HepG2 (cell line): ENCODE results near the gene LGALS9. TPM values are rescaled to one million over a fixed set of nuclear protein-coding genes. Genes with fewer than 3 reads are reported as not detected.

Experiments
- ATAC-seq: fragments of 200-7000 bp; cut with Tn5 transposase; 3 replicates; pipeline ENCODE4 v1.9.1; 2020; ENCODE audit warnings: mild to moderate bottlenecking, moderate library complexity
- BruUV-seq: library from RNA; stranded (reverse); fragments of 400-500 nt; replicated peaks from 2 replicates; lab custom pipeline; 2021; lab: Mats Ljungman, UMichigan
- CTCF ChIA-PET: fragments of 300-600 bp; formaldehyde crosslinking; extraction: SDS; loops from one replicate; lab custom pipeline; 2021; ENCODE audit warnings: low total read pairs, inconsistent platforms, low intra/inter-chr PET ratio; lab: Yijun Ruan, JAX
- POLR2A ChIA-PET: fragments of 350-600 bp; sonication (Branson Sonifier 250); formaldehyde crosslinking; loops from one replicate; lab custom pipeline; 2020; ENCODE audit warnings: antibody characterized with exemption, inconsistent platforms; lab: Yijun Ruan, JAX
- DNase-seq: peaks from one replicate; pipeline ENCODE4 v3.0.0-alpha.2; 2015; ENCODE audit warnings: low spot score
- FAIRE-seq: peaks from 3 replicates; lab custom pipeline; 2011; peaks lifted over from hg19 to GRCh38; lab: Jason Lieb, UNC
- H2AFZ ChIP-seq: one replicate; pipeline ENCODE4 v1.6.1; 2011; ENCODE audit warnings: low read length, inconsistent platforms
- H3K27ac ChIP-seq: fragments of 300-600 bp; 3 replicates; pipeline ENCODE4 v1.8.0; 2011; ENCODE audit warnings: mixed run types, mild to moderate bottlenecking, mixed read lengths, low read length, inconsistent platforms; ENCODE audit not compliant: insufficient read depth; ENCODE audit errors: extremely low read length
- H3K27me3 ChIP-seq, 2 experiments: fragments of 200-600 bp in 1 of 2; 2 replicates in 1 of 2; 3 replicates in 1 of 2; pipeline versions ENCODE4 v1.6.0 to v1.8.0; 2011; ENCODE audit warnings: low read length in 2 of 2, mild to moderate bottlenecking in 2 of 2, moderate library complexity in 2 of 2, inconsistent platforms in 1 of 2; ENCODE audit not compliant: insufficient read depth in 2 of 2, control insufficient read depth in 1 of 2
- H3K36me3 ChIP-seq, 2 experiments: fragments of 200-600 bp in 1 of 2; replicated peaks in 1 of 2; 2 replicates in 1 of 2; 3 replicates in 1 of 2; pipeline versions ENCODE4 v1.5.1 to v1.8.0; 2011; ENCODE audit warnings: low read length in 2 of 2, inconsistent platforms in 1 of 2; ENCODE audit not compliant: insufficient read depth in 2 of 2, control insufficient read depth in 1 of 2
- H3K4me1 ChIP-seq: 2 replicates; pipeline ENCODE4 v1.5.1; 2012; ENCODE audit warnings: low read length, inconsistent platforms; ENCODE audit not compliant: insufficient read depth
- H3K4me2 ChIP-seq: 2 replicates; pipeline ENCODE4 v1.6.0; 2011; ENCODE audit warnings: low read depth, low read length, inconsistent platforms
- H3K4me3 ChIP-seq, 3 experiments: fragments of 200-600 bp in 1 of 3; sonication (generic), shearing (Covaris generic) in 1 of 3; replicated peaks in 1 of 3; 2 replicates each; pipeline ENCODE4 v1.5.1; 2011 to 2016; ENCODE audit warnings: low read length in 3 of 3, inconsistent platforms in 2 of 3, low read depth in 2 of 3, mild to moderate bottlenecking in 2 of 3, control low read depth in 1 of 3, mixed read lengths in 1 of 3; ENCODE audit not compliant: insufficient read depth in 1 of 3
- H3K79me2 ChIP-seq: one replicate; pipeline ENCODE4 v1.6.1; 2011; ENCODE audit warnings: low read length, inconsistent platforms; ENCODE audit not compliant: insufficient read depth
- H3K9ac ChIP-seq: 2 replicates; pipeline ENCODE4 v1.6.0; 2011; ENCODE audit warnings: mild to moderate bottlenecking, low read depth, low read length, inconsistent platforms; ENCODE audit not compliant: insufficient read depth
- H3K9me3 ChIP-seq: 2 replicates; pipeline ENCODE4 v1.5.1; 2012; ENCODE audit warnings: mild to moderate bottlenecking, low read length
- H4K20me1 ChIP-seq: 2 replicates; pipeline ENCODE4 v1.6.0; 2011; ENCODE audit warnings: inconsistent platforms, mild to moderate bottlenecking, low read length, moderate library complexity; ENCODE audit not compliant: insufficient read depth
- ASH2L ChIP-seq: fragments of 300-600, 200-600 bp; sonication (generic); IDR thresholded peaks from 2 replicates; pipeline ENCODE4 v1.7.0; 2017; ENCODE audit warnings: low read depth, mild to moderate bottlenecking, moderate library complexity, mixed read lengths, low read length; ENCODE audit not compliant: insufficient read length
- FIP1L1 ChIP-seq: fragments of 200-400 bp; formaldehyde crosslinking; IDR thresholded peaks from 2 replicates; pipeline ENCODE4 v1.6.1; 2018; ENCODE audit warnings: low read depth, mild to moderate bottlenecking, low read length, moderate library complexity, borderline replicate concordance; ENCODE audit not compliant: insufficient read depth
- FOXK2 ChIP-seq: fragments of 450-650 bp; IDR thresholded peaks from 2 replicates; pipeline ENCODE4 v1.6.1; 2016
- FOXP1 ChIP-seq, 2 experiments: fragments of 450-650 bp in 1 of 2; IDR thresholded peaks; 2 replicates each; pipeline ENCODE4 v1.6.1; 2017 to 2018; ENCODE audit warnings: antibody characterized with exemption in 1 of 2
- GZF1 ChIP-seq: sonication (generic); formaldehyde crosslinking; IDR thresholded peaks from 2 replicates; pipeline ENCODE4 v1.5.1; 2020; ENCODE audit warnings: mild to moderate bottlenecking, missing genetic modification reagents
- HNRNPLL ChIP-seq: fragments of 200-400 bp; formaldehyde crosslinking; IDR thresholded peaks from 2 replicates; pipeline ENCODE4 v1.6.1; 2017; ENCODE audit warnings: mild to moderate bottlenecking, low read depth, low read length; ENCODE audit not compliant: poor library complexity, severe bottlenecking
- KAT8 ChIP-seq: IDR thresholded peaks from 2 replicates; pipeline ENCODE4 v1.6.1; 2016; ENCODE audit warnings: missing genetic modification reagents, missing compliant biosample characterization
- KDM6A ChIP-seq: IDR thresholded peaks from 2 replicates; pipeline ENCODE4 v1.6.1; 2016; ENCODE audit warnings: low read depth
- MTA1 ChIP-seq: sonication (generic); formaldehyde crosslinking; IDR thresholded peaks from 2 replicates; pipeline ENCODE4 v1.4.0; 2020; ENCODE audit warnings: missing genetic modification reagents, mild to moderate bottlenecking, borderline replicate concordance
- NR2F2 ChIP-seq: IDR thresholded peaks from 2 replicates; pipeline ENCODE4 v1.6.1; 2012; ENCODE audit warnings: low read depth, inconsistent platforms, borderline replicate concordance
- THAP8 ChIP-seq: sonication (generic); formaldehyde crosslinking; IDR thresholded peaks from 2 replicates; pipeline ENCODE4 v1.5.1; 2020; ENCODE audit warnings: missing genetic modification reagents, mild to moderate bottlenecking, borderline replicate concordance
- TRIM22 ChIP-seq: fragments of 450-650 bp; IDR thresholded peaks from 2 replicates; pipeline ENCODE4 v1.6.1; 2017
- YY1 ChIP-seq: IDR thresholded peaks from 2 replicates; pipeline ENCODE4 v1.6.1; 2011; ENCODE audit warnings: low read length, low read depth, moderate library complexity, mild to moderate bottlenecking; ENCODE audit not compliant: insufficient read depth, insufficient replicate concordance
- ZC3H4 ChIP-seq: sonication (generic); formaldehyde crosslinking; IDR thresholded peaks from 2 replicates; pipeline ENCODE4 v1.4.0; 2020; ENCODE audit warnings: missing genetic modification reagents, borderline replicate concordance
- ZFP90 ChIP-seq: sonication (generic); formaldehyde crosslinking; IDR thresholded peaks from 2 replicates; pipeline ENCODE4 v1.8.0; 2022; ENCODE audit warnings: missing genetic modification reagents, mild to moderate bottlenecking, inconsistent platforms, borderline replicate concordance
- ZNF20 ChIP-seq: sonication (generic); formaldehyde crosslinking; IDR thresholded peaks from 2 replicates; pipeline ENCODE4 v1.4.0; 2020; ENCODE audit warnings: mild to moderate bottlenecking, moderate library complexity, missing genetic modification reagents
- ZNF274 ChIP-seq: sonication (generic); formaldehyde crosslinking; IDR thresholded peaks from 2 replicates; pipeline ENCODE4 v1.5.1; 2020; ENCODE audit warnings: mild to moderate bottlenecking, missing genetic modification reagents
- ZNF550 ChIP-seq: sonication (generic); formaldehyde crosslinking; IDR thresholded peaks from 2 replicates; pipeline ENCODE4 v1.4.0; 2020; ENCODE audit warnings: mild to moderate bottlenecking, missing genetic modification reagents, borderline replicate concordance
- ZNF619 ChIP-seq: sonication (generic); formaldehyde crosslinking; IDR thresholded peaks from 2 replicates; pipeline ENCODE4 v1.4.0; 2020; ENCODE audit warnings: mild to moderate bottlenecking, missing genetic modification reagents
- ZNF792 ChIP-seq: IDR thresholded peaks from 2 replicates; pipeline ENCODE4 v1.6.1; 2016
- ZNF841 ChIP-seq: sonication (generic); formaldehyde crosslinking; IDR thresholded peaks from 2 replicates; pipeline ENCODE4 v1.8.1; 2023; ENCODE audit warnings: missing genetic modification reagents, borderline replicate concordance
- ZSCAN9 ChIP-seq: IDR thresholded peaks from 2 replicates; pipeline ENCODE4 v1.6.1; 2016; ENCODE audit warnings: borderline replicate concordance
- WGBS: methylation state at CpG from one replicate; pipeline ENCODE4 v1.1.6; 2017; ENCODE audit warnings: low lambda C conversion rate; 5-methylcytosine and 5-hydroxymethylcytosine counted together
- in situ Hi-C: cut with HindIII; loops from 2 replicates; pipeline ENCODE4 v1.10.0; 2017; ENCODE audit warnings: low pct_unique_long_range_greater_than_20kb; ENCODE audit not compliant: extremely low pct_ligation_motif_present
- intact Hi-C: fragments of 100-400 bp; cut with micrococcal nuclease; formaldehyde crosslinking; loops from one replicate; pipeline ENCODE4 v1.10.0; 2022; ENCODE audit not compliant: unreplicated experiment
- polyA plus RNA-seq, 8 experiments: library from polyadenylated mRNA; depleted of rRNA in 3 of 8; stranded (reverse) in 7 of 8; unstranded in 1 of 8; fragments of >200 nt; fragmentation: Illumina TruSeq in 4 of 8; extraction: Trizol in 4 of 8; gene quantifications; 2 replicates each; pipeline versions ENCODE4 v1.2.1 to v1.2.3, GENCODE V29; 2011 to 2016; ENCODE audit warnings: low read depth in 4 of 8, missing spikeins in 1 of 8, mixed read lengths in 1 of 8; ENCODE audit not compliant: insufficient read depth in 1 of 8
- total RNA-seq, 5 experiments: library from RNA; depleted of rRNA; stranded (reverse); fragments of >200 nt; fragmentation: Illumina TruSeq; extraction: Trizol; gene quantifications; 2 replicates each; pipeline ENCODE4 v1.2.3, GENCODE V29; 2016; ENCODE audit warnings: low read depth in 1 of 5

LGALS9 gene
- total and polyA plus RNA-seq, 2 of the 13 experiments (the other 11 are each of a cell fraction or from before 2014, with no cell fraction given) = 0.40 to 1.4 TPM

DNA sequence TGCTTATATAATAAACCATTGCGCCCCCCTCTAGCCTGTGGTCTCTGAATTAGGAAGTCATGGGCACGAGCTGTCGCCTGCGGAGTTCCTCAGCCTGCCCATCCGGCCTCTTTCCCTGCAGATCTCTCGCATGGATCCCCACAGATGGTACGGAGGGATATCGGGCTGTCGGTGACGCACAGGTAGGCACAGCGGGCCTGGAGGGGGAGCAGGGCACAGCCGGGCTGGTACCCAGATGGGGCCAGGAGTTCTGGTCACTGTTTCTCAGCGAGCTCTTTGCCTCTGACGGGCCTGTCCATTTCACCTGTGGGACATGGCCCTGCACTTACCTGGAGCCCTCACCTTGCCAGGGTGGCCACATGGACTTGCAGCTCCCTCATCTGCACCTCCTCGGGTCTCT, 42.6 kb upstream of the LGALS9 start (continued):
- no peak for TF ChIP-seq THAP8
- no peak for TF ChIP-seq TRIM22
- no peak for TF ChIP-seq ZNF792
- TF ChIP-seq, all 625 proteins: peak for 0

GRCh38 chr17:27590864-27591263, 40.1 kb upstream of the LGALS9 start:
- BruUV-seq = no TSS peak
- ChIA-PET POLR2A (no interaction called here), CTCF (no interaction called here)
- DNase-seq (no peak), ATAC-seq (no peak), FAIRE-seq (no peak)
- intact Hi-C loops = no loop called here
- H3K36me3 ChIP-seq = peaks cover 9 to 66% of the 10 kb centered on the region in 2 experiments
- no peak overlapping the region for H2AFZ ChIP-seq
- no peak overlapping the region for H3K4me2 ChIP-seq
- no peak overlapping the region for H3K9ac ChIP-seq
- TF ChIP-seq GZF1 (no peak), ZSCAN9 (CRISPR knock-in tag) (no peak), KAT8 (no peak), FOXK2 (no peak), FIP1L1 (no peak), ZNF274 (no peak), ASH2L (no peak), ZC3H4 (CRISPR knock-in tag) (no peak), ZNF550 (CRISPR knock-in tag) (no peak), YY1 (no peak), ZNF841 (CRISPR knock-in tag) (no peak), ZNF619 (no peak), FOXP1 (IDR thresholded peaks at IDR 0.05) (no peak), FOXP1 (CRISPR knock-in tag; IDR thresholded peaks at IDR 0.05) (no peak), NR2F2 (no peak), ZFP90 (CRISPR knock-in tag) (no peak), HNRNPLL (no peak), MTA1 (CRISPR knock-in tag) (no peak), KDM6A (CRISPR knock-in tag) (no peak), ZNF20 (CRISPR knock-in tag) (no peak)
- no peaks in the 10 kb centered on the region for H3K79me2 ChIP-seq
- WGBS = 98% methylated on average over 3 of the region's 3 CpGs
- H3K9me3 ChIP-seq = no peaks in the 10 kb centered on the region
- no peak overlapping the region for H3K27ac ChIP-seq
- H4K20me1 ChIP-seq = no peaks in the 10 kb centered on the region
- H3K4me3 ChIP-seq = no peak overlapping the region
- H3K4me1 ChIP-seq = no peaks in the 10 kb centered on the region
- H3K27me3 ChIP-seq = no peaks in the 10 kb centered on the region
- in situ Hi-C loops = loop anchor here (10.0 kb wide), 3 partner anchors 56 to 356 kb away; no protein-coding TSS in a partner anchor
